ENCODE results near the gene SRD5A3. TPM values are rescaled to one million over a fixed set of nuclear protein-coding genes. Genes with fewer than 3 reads are reported as not detected.

Gene SRD5A3
- total and polyA plus RNA-seq, 4 donors = 5.2 to 18.2 (median 9.5) TPM

DNA sequence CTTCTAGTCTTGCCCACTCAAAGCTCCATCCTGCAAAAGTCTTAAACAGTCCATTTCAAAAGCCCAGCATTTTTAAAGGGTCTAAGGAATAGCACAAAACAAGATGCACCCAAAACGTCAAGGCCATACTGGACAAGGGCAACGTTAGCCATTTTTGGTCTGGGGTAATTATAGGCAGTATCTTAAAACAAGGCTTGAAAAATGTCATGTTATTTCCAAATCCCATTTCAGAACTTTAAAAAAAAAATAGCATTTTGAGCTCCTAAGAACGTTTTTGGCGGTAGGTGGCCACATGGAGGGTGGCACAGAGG is 49.1 kb downstream of the SRD5A3 start:
- no peak for DNase-seq (ENCODE audit: low spot score)
- H3K36me3 ChIP-seq (ENCODE audit: control insufficient read depth in 4 of 4, insufficient read depth in 3 of 4, low read depth in 1 of 4, low read length in 3 of 4) = no peaks in the 10 kb centered on the region
- H3K4me3 ChIP-seq (ENCODE audit: low read depth in 1 of 3, low read length in 3 of 3) = peak overlapping the region; percentile 57 to 98 (median 85)
- H3K9me3 ChIP-seq (ENCODE audit: control insufficient read depth in 4 of 4, low read length in 3 of 4) = no peaks in the 10 kb centered on the region
- peak overlapping the region in 1 of 2 donors; percentile 32 for H3K9ac ChIP-seq (ENCODE audit: low read depth in 1 of 2, low read length in 2 of 2)
- TF ChIP-seq RAD21 (IDR thresholded peaks at IDR 0.05) = peak in 1 of 2 donors; percentile 16
- TF ChIP-seq SP1 (IDR thresholded peaks at IDR 0.05) = no peak
- TF ChIP-seq, protein P1, sequence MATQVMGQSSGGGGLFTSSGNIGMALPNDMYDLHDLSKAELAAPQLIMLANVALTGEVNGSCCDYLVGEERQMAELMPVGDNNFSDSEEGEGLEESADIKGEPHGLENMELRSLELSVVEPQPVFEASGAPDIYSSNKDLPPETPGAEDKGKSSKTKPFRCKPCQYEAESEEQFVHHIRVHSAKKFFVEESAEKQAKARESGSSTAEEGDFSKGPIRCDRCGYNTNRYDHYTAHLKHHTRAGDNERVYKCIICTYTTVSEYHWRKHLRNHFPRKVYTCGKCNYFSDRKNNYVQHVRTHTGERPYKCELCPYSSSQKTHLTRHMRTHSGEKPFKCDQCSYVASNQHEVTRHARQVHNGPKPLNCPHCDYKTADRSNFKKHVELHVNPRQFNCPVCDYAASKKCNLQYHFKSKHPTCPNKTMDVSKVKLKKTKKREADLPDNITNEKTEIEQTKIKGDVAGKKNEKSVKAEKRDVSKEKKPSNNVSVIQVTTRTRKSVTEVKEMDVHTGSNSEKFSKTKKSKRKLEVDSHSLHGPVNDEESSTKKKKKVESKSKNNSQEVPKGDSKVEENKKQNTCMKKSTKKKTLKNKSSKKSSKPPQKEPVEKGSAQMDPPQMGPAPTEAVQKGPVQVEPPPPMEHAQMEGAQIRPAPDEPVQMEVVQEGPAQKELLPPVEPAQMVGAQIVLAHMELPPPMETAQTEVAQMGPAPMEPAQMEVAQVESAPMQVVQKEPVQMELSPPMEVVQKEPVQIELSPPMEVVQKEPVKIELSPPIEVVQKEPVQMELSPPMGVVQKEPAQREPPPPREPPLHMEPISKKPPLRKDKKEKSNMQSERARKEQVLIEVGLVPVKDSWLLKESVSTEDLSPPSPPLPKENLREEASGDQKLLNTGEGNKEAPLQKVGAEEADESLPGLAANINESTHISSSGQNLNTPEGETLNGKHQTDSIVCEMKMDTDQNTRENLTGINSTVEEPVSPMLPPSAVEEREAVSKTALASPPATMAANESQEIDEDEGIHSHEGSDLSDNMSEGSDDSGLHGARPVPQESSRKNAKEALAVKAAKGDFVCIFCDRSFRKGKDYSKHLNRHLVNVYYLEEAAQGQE (IDR thresholded peaks at IDR 0.05) = no peak
- no peak for TF ChIP-seq RXRA (IDR thresholded peaks at IDR 0.05)
- TF ChIP-seq, protein P2, sequence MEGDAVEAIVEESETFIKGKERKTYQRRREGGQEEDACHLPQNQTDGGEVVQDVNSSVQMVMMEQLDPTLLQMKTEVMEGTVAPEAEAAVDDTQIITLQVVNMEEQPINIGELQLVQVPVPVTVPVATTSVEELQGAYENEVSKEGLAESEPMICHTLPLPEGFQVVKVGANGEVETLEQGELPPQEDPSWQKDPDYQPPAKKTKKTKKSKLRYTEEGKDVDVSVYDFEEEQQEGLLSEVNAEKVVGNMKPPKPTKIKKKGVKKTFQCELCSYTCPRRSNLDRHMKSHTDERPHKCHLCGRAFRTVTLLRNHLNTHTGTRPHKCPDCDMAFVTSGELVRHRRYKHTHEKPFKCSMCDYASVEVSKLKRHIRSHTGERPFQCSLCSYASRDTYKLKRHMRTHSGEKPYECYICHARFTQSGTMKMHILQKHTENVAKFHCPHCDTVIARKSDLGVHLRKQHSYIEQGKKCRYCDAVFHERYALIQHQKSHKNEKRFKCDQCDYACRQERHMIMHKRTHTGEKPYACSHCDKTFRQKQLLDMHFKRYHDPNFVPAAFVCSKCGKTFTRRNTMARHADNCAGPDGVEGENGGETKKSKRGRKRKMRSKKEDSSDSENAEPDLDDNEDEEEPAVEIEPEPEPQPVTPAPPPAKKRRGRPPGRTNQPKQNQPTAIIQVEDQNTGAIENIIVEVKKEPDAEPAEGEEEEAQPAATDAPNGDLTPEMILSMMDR (IDR thresholded peaks at IDR 0.05; ENCODE audit: low read depth, low read length, missing input control) = no peak
- no peak for TF ChIP-seq NR2F2 (IDR thresholded peaks at IDR 0.05)
- TF ChIP-seq FOXA1 (IDR thresholded peaks at IDR 0.05) = no peak
- WGBS = 2% methylated on average over 4 of the region's 4 CpGs
- H3K27ac ChIP-seq (ENCODE audit: low read depth in 1 of 2, low read length in 2 of 2) = peak overlapping the region; percentile 86 to 93
- H3K27me3 ChIP-seq (ENCODE audit: control insufficient read depth in 4 of 4, insufficient read depth in 4 of 4, low read length in 3 of 4) = no peaks in the 10 kb centered on the region
- peaks cover 3 to 17% (median 11%) of the 10 kb centered on the region in 4 donors for H3K4me1 ChIP-seq (ENCODE audit: control insufficient read depth in 4 of 4, insufficient read depth in 4 of 4, low read length in 3 of 4)

DNA sequence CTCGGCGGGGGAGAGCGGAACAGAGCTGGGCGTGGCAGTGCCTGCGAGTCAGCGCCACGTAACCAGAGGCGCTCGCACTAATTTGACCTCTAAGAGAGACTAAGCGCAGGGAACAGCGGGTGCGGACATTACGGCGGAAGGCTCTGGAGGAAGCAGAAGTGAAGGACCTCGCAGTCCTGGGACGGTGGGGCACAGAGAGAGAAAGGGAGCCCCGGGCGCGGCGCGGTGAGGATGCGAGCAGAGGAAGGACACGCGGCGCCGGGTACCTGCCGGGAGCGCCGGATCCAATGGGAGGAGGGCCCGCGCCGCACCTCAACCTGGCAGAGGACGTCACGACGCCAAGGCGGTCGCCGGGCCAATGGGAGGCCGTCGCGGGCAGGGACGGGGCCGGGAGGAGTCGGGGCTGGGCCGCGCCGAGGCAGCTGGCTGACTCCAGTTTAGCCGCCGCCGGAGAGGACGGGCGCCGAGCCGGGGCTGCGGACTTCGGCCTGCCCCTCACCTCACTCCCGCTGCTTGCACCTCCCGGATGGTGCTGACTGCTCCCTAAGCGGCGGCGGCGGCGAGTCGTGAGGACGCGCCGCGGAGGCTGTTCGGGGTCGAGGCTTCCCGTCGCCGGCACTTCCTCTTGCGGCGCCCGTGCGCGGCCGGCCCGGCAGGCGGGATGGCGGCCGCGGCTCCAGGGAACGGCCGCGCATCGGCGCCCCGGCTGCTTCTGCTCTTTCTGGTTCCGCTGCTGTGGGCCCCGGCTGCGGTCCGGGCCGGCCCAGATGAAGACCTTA is 49.7 kb downstream of the SRD5A3 start, which contains the start of gene TMEM165:
Gene TMEM165 (plus strand): TSS at position 429 of the 779 bp plus-strand sequence. CDS start 233 bp downstream, at position 662.
- TF ChIP-seq RXRA (IDR thresholded peaks at IDR 0.05) = peak; percentile 38 to 48
- TF ChIP-seq, protein P3, sequence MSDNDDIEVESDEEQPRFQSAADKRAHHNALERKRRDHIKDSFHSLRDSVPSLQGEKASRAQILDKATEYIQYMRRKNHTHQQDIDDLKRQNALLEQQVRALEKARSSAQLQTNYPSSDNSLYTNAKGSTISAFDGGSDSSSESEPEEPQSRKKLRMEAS (IDR thresholded peaks at IDR 0.05) = peak; percentile 39
- TF ChIP-seq JUND (IDR thresholded peaks at IDR 0.05) = no peak
- peak; percentile 30 for TF ChIP-seq NR2F2 (IDR thresholded peaks at IDR 0.05)
- TF ChIP-seq, protein P2 (IDR thresholded peaks at IDR 0.05; ENCODE audit: low read depth, low read length, missing input control) = no peak
- TF ChIP-seq RAD21 (IDR thresholded peaks at IDR 0.05) = peak in 1 of 2 donors; percentile 8
- peak; percentile 48 for TF ChIP-seq SP1 (IDR thresholded peaks at IDR 0.05)
- TF ChIP-seq YY1 (IDR thresholded peaks at IDR 0.05) = peak; percentile 64

More for the DNA sequence above, 49.7 kb downstream of the SRD5A3 start, which contains the start of gene TMEM165:
- H3K9me3 ChIP-seq (ENCODE audit: control insufficient read depth in 4 of 4, low read length in 3 of 4) = no peaks in the 10 kb centered on the region
- H3K27ac ChIP-seq (ENCODE audit: low read depth in 1 of 2, low read length in 2 of 2) = peak within 1 kb of the TSS; percentile 86 to 93
- peak; percentile 92 for DNase-seq (ENCODE audit: low spot score)
- H3K9ac ChIP-seq (ENCODE audit: low read depth in 1 of 2, low read length in 2 of 2) = peak within 1 kb of the TSS; percentile 75 to 91
- WGBS = under 1% methylated on average over 95 of the region's 95 CpGs
- no peaks in the 10 kb centered on the region for H3K27me3 ChIP-seq (ENCODE audit: control insufficient read depth in 4 of 4, insufficient read depth in 4 of 4, low read length in 3 of 4)
- H3K36me3 ChIP-seq (ENCODE audit: control insufficient read depth in 4 of 4, insufficient read depth in 3 of 4, low read depth in 1 of 4, low read length in 3 of 4) = no peaks in the 10 kb centered on the region
- H3K4me1 ChIP-seq (ENCODE audit: control insufficient read depth in 4 of 4, insufficient read depth in 4 of 4, low read length in 3 of 4) = peaks cover 3 to 17% (median 11%) of the 10 kb centered on the region in 4 donors
- peak within 1 kb of the TSS; percentile 57 to 98 (median 85) for H3K4me3 ChIP-seq (ENCODE audit: low read depth in 1 of 3, low read length in 3 of 3)

Measured in liver (tissue), 9 donors.